Kidney capillary endothelial cell (primary cell): ENCODE data around the gene CCL16.
"Not testable (repeated sequence)": the region's sequence is repeated elsewhere in the genome, so short reads cannot be mapped to it uniquely, and the experiment has no call there.

Experiments used
- DNase-seq: peaks from one replicate; pipeline ENCODE4 v3.0.0-alpha.2; 2018; ENCODE audit warnings: low spot score

CCL16 gene

GRCh38 chr17:35981246-35981645 is at the start of gene CCL16:
TSS of gene CCL16 (minus strand) at chr17:35981497. CDS start at chr17:35981420, 77 bp downstream.
- no peak for DNase-seq

- no peak for DNase-seq
Measured at GRCh38 chr17:36030956-36031355, 49.7 kb upstream of the CCL16 start.

GRCh38 chr17:36027761-36028160 is 46.5 kb upstream of the CCL16 start:
- no peak for DNase-seq

GRCh38 chr17:36024106-36024869 is 43.0 kb upstream of the CCL16 start:
- DNase-seq, result no peak

GRCh38 chr17:36019423-36019822 is 38.1 kb upstream of the CCL16 start:
- DNase-seq, result no peak

- DNase-seq, result peak; percentile 7
Measured at GRCh38 chr17:36017799-36018198, 36.5 kb upstream of the CCL16 start, which contains the start of gene CCL23. TSS of gene CCL23 (minus strand) at chr17:36017972. CDS start at chr17:36017897, 75 bp downstream.

GRCh38 chr17:36016555-36016954 is 35.3 kb upstream of the CCL16 start:
- no peak for DNase-seq

GRCh38 chr17:36015895-36016294 is 34.6 kb upstream of the CCL16 start:
- DNase-seq, result not testable (repeated sequence)

GRCh38 chr17:36014946-36015345 is 33.6 kb upstream of the CCL16 start:
- no peak for DNase-seq

GRCh38 chr17:36011201-36011600 is 29.9 kb upstream of the CCL16 start:
- no peak for DNase-seq

GRCh38 chr17:36008998-36009665 is 27.8 kb upstream of the CCL16 start:
- no peak for DNase-seq

GRCh38 chr17:36004594-36005108 is 23.4 kb upstream of the CCL16 start:
- DNase-seq, result no peak

- DNase-seq, result no peak
Measured at GRCh38 chr17:36002631-36003030, 21.3 kb upstream of the CCL16 start.

GRCh38 chr17:36001862-36002603 is 20.7 kb upstream of the CCL16 start:
- no peak for DNase-seq

- no peak for DNase-seq
Measured at GRCh38 chr17:36001110-36001771, 19.9 kb upstream of the CCL16 start, which contains the start of gene CCL15. TSS of gene CCL15 (minus strand) at chr17:36001553. CDS start at chr17:36001492, 61 bp downstream.

- no peak for DNase-seq
Measured at GRCh38 chr17:36000732-36001109, 19.4 kb upstream of the CCL16 start.

- no peak for DNase-seq
Measured at GRCh38 chr17:35998756-35999155, 17.5 kb upstream of the CCL16 start.

- DNase-seq, result no peak
Measured at GRCh38 chr17:35998018-35998545, 16.8 kb upstream of the CCL16 start.

GRCh38 chr17:35995346-35995745 is 14.0 kb upstream of the CCL16 start:
- not testable (repeated sequence) for DNase-seq

- DNase-seq, result no peak
Measured at GRCh38 chr17:35991075-35991474, 9.8 kb upstream of the CCL16 start.

GRCh38 chr17:35988164-35988563 is 6.9 kb upstream of the CCL16 start:
- no peak for DNase-seq

- DNase-seq, result no peak
Measured at GRCh38 chr17:35986643-35987042, 5.3 kb upstream of the CCL16 start, which contains the start of gene CCL14. TSS of gene CCL14 (minus strand) at chr17:35986729. CDS start at chr17:35986649, 80 bp downstream.
